Measurements from ENCODE around the gene NHS. TPM values are rescaled to one million over a fixed set of nuclear protein-coding genes. Genes with fewer than 3 reads are reported as not detected.

NHS gene
- total RNA-seq, 1 donor from 2014 or later = 8.3 TPM

DNA sequence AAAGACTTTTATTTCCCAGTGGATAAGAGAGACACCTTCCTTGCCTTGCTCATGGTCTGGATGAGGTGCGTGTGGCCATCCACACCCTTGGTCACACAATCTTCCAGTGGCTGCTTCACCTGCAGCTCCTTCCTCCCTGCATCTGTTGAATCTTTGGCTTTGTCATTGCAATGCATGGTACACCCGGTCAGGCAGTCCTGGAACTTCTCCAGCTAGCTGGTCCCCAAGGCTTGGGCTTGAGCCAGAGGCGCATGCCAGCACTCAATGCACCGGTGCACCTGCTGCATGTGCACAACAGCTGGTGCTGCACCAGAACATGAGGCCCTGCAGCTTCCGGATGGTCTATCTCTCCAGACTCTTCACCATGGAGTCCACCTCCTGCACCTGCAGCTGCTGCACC, 394.0 kb downstream of the NHS start:
- intact Hi-C loops (cut with micrococcal nuclease) = no loop called here
- H3K27me3 Mint-ChIP-seq (ENCODE audit: low read depth) = no peaks in the 10 kb centered on the region
- no peak for DNase-seq (ENCODE audit: low spot score)
- no peak overlapping the region for H3K4me3 Mint-ChIP-seq (ENCODE audit: low read depth)
- H3K36me3 Mint-ChIP-seq (ENCODE audit: low read depth) = no peaks in the 10 kb centered on the region
- no peak overlapping the region for H3K27ac Mint-ChIP-seq
- H3K9me3 Mint-ChIP-seq = no peaks in the 10 kb centered on the region
- no peaks in the 10 kb centered on the region for H3K4me1 Mint-ChIP-seq (ENCODE audit: low read depth)

DNA sequence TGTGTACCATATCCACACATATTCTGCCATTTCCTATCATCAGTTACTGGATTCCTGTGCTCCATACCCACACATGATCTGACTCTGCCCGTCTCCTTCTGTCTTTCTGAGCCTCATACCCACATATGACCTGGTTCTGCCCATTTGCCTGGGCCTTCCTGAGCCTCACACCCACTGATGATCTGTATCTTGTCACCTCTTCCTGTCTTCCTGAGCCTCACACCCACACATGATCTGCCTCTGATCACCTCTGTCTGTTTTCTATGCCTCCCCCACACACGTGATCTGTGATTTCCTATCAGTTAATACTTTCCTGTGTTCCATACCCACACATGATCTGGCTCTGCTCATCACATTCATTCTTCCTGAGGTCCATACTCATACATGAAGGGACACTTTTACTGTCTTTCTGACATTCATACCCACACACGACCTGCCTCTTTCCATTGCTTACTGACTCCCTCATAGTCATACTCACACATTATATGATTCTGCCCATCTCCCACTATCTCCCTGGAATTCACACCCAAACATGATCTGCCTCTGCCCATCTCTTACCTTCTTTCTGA, 394.8 kb downstream of the NHS start:
- intact Hi-C loops (cut with micrococcal nuclease) = loop anchor here (10.0 kb wide), 1 partner anchor 595 kb away; no protein-coding TSS in a partner anchor
- no peak overlapping the region for H3K27ac Mint-ChIP-seq
- no peaks in the 10 kb centered on the region for H3K4me1 Mint-ChIP-seq (ENCODE audit: low read depth)

DNA sequence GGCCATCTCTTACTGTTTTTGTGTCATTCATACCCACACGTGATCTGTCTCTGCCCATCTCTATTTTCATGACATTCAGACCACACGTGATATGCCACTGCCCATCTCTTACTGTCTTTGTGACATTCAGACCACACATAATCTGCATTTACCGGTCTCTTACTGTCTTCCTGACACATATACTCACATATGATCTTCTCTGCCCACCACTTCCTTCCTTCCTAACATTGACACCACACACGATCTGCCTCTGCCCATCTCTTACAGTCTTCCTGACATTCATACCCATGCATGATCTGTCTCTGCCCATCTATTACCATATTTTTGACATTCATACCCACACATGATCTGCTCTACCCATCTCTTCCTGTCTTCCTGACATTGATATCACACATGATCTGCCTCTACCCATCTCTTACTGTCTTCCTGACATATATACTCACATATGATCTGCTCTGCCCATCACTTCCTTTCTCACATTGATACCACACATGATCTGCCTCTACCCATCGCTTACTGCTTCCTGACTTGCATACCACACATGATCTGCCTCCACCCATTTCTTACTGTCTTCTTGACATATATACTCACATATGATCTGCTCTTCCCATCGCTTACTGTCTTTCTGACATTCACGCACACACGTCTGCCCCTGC, 398.3 kb downstream of the NHS start:
- no peak overlapping the region for H3K27ac Mint-ChIP-seq
- H3K4me1 Mint-ChIP-seq (ENCODE audit: low read depth) = no peaks in the 10 kb centered on the region
- no peak for DNase-seq (ENCODE audit: low spot score)
- no peaks in the 10 kb centered on the region for H3K9me3 Mint-ChIP-seq
- H3K36me3 Mint-ChIP-seq (ENCODE audit: low read depth) = no peaks in the 10 kb centered on the region
- intact Hi-C loops (cut with micrococcal nuclease) = loop anchor here (10.0 kb wide), 1 partner anchor 591 kb away; no protein-coding TSS in a partner anchor
- no peaks in the 10 kb centered on the region for H3K27me3 Mint-ChIP-seq (ENCODE audit: low read depth)
- H3K4me3 Mint-ChIP-seq (ENCODE audit: low read depth) = no peak overlapping the region

More for the DNA sequence above, 394.8 kb downstream of the NHS start:
- DNase-seq (ENCODE audit: low spot score) = no peak
- Mint-ChIP-seq H3K27me3 (ENCODE audit: low read depth) (no peaks in the 10 kb centered on the region), H3K36me3 (ENCODE audit: low read depth) (no peaks in the 10 kb centered on the region), H3K4me3 (ENCODE audit: low read depth) (no peak overlapping the region), H3K9me3 (no peaks in the 10 kb centered on the region)

DNA sequence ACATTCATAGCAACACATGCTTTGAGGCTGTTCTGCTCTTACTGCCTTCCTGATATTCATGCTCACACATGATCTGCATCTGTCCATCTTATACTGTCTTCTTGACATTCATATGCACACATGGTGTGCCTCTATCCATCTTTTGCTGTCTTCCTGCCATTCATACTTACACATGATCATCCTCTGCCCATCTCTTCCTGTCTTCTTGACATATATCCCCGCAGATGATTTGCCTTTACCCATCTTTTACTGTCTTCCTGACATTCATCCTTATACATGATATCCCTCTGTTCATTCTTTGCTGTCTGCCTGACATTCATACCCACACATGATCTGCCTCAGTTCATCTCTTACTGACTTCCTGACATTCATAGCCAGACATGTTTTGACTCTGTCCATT, 399.1 kb downstream of the NHS start:
- intact Hi-C loops (cut with micrococcal nuclease) = loop anchor here (10.0 kb wide), 1 partner anchor 591 kb away; no protein-coding TSS in a partner anchor
- Mint-ChIP-seq H3K4me3 (ENCODE audit: low read depth) (no peak overlapping the region), H3K27ac (no peak overlapping the region), H3K4me1 (ENCODE audit: low read depth) (no peaks in the 10 kb centered on the region), H3K9me3 (no peaks in the 10 kb centered on the region), H3K36me3 (ENCODE audit: low read depth) (no peaks in the 10 kb centered on the region), H3K27me3 (ENCODE audit: low read depth) (no peaks in the 10 kb centered on the region)
- DNase-seq (ENCODE audit: low spot score) = no peak

DNA sequence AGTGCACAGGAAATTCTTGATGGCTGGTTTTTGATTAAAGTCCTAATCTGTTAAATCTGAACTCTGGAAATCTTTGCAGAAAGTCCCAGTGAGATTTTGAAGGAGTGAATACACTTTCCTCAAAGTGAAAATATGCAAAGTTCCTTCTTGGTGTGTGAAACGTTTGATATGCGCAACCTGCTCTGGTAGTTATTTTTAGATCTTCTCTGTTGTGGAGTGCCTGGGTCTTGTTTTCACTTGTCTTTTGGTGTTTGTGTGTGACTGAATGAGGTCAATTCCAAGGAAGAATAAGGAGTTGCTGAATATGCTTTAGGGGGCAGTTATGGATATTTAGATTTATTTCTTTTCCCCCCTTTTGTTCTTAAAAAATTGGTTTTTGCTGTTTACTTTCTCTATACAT, 404.0 kb downstream of the NHS start:
- Mint-ChIP-seq H3K4me3 (ENCODE audit: low read depth) (no peak overlapping the region), H3K27ac (no peak overlapping the region), H3K27me3 (ENCODE audit: low read depth) (no peaks in the 10 kb centered on the region), H3K9me3 (no peaks in the 10 kb centered on the region), H3K4me1 (ENCODE audit: low read depth) (no peaks in the 10 kb centered on the region), H3K36me3 (ENCODE audit: low read depth) (no peaks in the 10 kb centered on the region)
- DNase-seq (ENCODE audit: low spot score) = no peak
- intact Hi-C loops (cut with micrococcal nuclease) = loop anchor here (10.0 kb wide), 1 partner anchor 586 kb away; no protein-coding TSS in a partner anchor

DNA sequence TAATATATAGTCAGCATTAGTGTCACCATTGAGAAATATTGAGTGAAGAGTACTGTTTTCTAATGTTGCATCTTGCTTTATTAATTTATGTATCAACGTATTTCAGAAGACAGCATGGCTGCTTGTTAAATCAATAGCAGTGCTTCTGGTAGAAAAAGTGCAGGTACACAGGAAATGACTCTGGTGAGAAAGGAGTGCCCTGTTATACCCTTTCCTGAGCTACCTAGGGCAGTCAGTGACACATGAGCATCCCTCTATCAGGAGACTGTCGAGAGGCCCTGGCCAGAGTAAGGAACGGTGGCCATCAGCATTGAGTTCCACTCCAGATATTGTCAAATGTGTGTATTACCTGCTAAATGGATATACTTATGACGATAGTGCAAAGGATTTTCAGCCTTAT, 404.4 kb downstream of the NHS start:
- H3K9me3 Mint-ChIP-seq = no peaks in the 10 kb centered on the region
- no peaks in the 10 kb centered on the region for H3K4me1 Mint-ChIP-seq (ENCODE audit: low read depth)
- intact Hi-C loops (cut with micrococcal nuclease) = loop anchor here (10.0 kb wide), 1 partner anchor 585 kb away; no protein-coding TSS in a partner anchor

More for the DNA sequence above, 404.4 kb downstream of the NHS start:
- no peak for DNase-seq (ENCODE audit: low spot score)
- Mint-ChIP-seq H3K4me3 (ENCODE audit: low read depth) (no peak overlapping the region), H3K27me3 (ENCODE audit: low read depth) (no peaks in the 10 kb centered on the region), H3K27ac (no peak overlapping the region), H3K36me3 (ENCODE audit: low read depth) (no peaks in the 10 kb centered on the region)

All from activated T-helper 2 cell treated with anti-CD3 and anti-CD28 coated beads, Interferon-gamma antibody, Interleukin-2, Interleukin-4, amounts not matched to agents 10 μg/mL and 5 μg/mL and 100 μg/mL, durations not matched to agents 14 hours and 24 hours and 36 hours (primary cell).